ENCODE data around the gene EIF6.
"Not testable (repeated sequence)": the region's sequence is repeated elsewhere in the genome, so short reads cannot be mapped to it uniquely, and the experiment has no call there.

EIF6 gene

DNA sequence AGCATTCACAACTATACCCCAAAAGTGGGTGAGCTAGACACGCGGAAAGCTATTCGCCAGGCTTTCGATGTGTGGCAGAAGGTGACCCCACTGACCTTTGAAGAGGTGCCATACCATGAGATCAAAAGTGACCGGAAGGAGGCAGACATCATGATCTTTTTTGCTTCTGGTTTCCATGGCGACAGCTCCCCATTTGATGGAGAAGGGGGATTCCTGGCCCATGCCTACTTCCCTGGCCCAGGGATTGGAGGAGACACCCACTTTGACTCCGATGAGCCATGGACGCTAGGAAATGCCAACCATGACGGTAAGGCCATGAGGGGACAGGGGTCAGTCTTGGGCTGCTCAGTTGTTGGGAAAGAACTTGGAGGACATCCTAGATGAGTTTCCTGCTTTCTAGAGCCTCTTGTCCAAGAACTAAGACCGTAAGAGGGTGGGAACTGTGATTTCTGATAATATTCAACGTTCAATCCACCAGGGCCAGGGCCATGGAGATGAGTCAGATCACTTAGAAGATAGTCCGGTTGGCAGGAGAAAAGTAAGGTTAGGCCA lies 30.0 kb downstream of the EIF6 start:
- DNase-seq: no peak

GRCh38 chr20:35253010-35253409 lies 31.6 kb downstream of the EIF6 start:
- DNase-seq: no peak

- DNase-seq: not testable (repeated sequence)
Measured at GRCh38 chr20:35252598-35252997, 32.0 kb downstream of the EIF6 start.

DNA sequence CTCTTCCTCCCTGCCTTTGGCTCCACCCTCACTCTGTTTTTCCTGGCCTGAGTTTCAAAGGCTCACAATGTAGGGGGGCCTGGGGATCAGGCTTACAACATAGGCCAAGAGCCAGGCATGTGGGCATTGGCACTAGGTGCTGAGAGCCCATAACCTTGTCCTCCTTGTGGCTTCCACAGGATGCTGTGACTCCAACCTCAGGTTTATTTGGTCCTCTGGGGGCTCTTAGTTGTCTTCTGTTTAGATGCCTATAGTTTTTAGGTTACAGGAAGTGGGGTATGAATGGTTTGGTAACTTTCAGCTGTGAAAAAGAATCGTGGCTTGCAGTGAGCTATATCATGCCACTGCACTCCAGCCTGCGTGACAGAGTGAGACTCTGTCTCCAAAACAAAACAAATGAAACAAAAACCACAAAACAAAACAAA lies 32.5 kb downstream of the EIF6 start:
- no peak for DNase-seq

DNA sequence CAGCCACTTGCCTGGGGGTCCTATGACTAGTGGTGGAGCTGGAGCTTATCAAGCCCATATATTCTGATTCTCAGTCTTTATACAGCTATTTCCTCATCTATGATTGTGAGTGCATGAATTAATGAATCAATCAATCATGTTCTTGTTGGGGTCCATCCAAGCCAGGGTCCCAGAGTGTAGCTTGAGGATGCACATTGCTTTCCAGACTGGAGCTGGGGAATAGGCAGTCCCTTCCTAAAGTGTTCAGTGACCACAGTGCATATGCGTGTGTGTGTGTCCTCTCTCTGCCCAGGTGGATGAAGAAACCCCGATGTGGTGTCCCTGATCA lies 33.0 kb downstream of the EIF6 start:
- no peak for DNase-seq

GRCh38 chr20:35248641-35249475 lies 35.7 kb downstream of the EIF6 start:
- DNase-seq: no peak

- DNase-seq: no peak
Measured at GRCh38 chr20:35246723-35247122, 37.8 kb downstream of the EIF6 start.

DNA sequence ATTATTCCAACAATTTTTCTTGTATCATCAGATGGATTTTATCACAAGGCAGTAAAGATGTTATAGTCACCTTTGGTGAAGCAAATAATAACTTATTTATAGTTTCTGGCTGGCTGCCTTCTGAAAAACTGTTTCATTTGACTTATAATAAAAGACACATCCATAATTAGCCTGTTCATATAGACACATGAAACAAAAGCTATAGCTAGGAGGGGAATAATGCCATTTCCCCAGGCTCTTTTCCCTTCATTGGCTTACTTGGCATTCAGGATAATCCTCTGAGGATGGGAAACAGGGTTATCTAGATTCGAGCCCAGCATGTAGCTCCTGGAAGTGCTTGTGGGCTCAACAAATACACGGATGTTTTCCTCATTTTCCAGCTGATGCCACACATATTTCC lies 40.6 kb downstream of the EIF6 start:
- no peak for DNase-seq

DNA sequence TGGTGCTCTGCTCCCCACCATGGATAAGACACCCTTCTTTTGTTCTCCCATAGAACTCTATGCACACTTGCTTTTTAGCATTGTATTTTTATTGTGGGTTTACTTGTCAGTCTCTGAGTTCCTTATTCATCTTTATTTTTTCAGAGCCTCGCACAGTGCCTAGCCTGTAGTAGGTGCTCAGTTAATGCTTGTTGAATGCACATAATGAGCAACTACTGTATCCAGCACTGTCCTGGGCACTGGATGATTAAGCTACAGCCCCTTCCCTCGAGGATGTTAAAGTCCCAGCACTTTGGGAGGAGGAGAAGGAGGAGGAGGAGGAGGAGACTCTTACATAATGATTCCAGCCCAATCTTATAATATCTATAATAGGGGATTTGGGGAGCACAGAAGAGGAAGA lies 41.3 kb downstream of the EIF6 start:
- no peak for DNase-seq

DNA sequence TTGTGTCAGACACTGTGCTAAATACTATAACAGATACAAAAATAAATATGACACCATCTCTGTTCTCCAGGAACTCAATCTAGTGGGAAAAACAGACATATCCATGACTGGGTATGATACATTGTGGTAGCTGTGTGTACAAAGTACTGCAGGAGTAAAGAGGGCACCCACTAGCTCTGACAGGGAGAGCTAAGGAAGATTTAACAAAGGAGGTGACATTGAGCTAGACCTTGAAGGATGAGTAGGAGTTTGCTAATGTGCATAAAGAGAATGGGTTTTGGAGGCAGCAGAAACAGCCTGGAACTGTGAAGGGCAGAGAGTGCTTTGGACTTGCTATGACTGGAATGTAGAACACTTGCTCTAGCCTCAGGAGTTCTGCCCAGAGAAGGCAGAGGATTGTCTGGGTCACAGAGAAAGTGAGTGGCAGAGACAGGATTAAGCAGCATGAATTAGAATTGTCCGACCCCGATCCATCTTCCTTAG lies 43.7 kb downstream of the EIF6 start:
- DNase-seq: no peak

- DNase-seq: no peak
Measured at GRCh38 chr20:35240083-35240810, 44.3 kb downstream of the EIF6 start.

DNA sequence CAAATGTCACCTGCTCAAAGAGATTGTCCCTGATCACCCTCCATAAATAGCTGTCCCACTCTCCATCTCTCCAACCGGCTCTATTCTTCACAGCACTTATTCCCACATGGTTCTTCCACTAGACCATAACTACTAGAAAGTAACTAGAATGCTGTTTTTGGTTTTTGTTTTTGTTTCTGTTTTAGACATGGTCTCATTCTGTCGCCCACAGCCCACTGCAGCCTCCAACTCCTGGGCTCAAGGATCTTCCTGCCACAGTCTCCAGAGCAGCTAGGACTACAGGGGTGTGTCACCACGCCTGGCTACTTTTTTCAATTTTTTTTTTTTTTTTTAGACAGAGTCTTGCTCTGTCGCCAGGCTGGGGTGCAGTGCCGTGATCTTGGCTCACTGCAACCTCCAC lies 45.8 kb downstream of the EIF6 start:
- no peak for DNase-seq

DNA sequence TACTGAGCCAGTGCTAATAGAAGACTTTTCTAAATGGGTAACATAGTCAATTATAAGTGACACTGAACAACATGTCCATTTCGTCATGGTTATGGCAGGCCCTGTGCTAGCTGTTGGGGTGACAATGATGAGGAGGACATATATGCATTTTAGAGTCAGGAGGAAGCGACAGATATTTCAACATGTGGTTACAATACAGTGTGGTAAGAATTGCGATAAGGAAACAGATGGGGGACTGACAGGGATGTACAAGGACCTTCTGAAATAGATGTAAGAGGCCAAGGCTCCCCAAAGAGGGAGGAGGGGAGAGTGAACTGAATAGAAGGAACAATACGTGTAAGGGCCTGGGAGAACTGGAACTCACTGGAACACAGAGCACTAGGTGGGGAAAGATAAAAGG lies 46.4 kb downstream of the EIF6 start:
- no peak for DNase-seq

- DNase-seq: no peak
Measured at GRCh38 chr20:35237486-35237885, 47.1 kb downstream of the EIF6 start.

GRCh38 chr20:35235881-35236280 lies 48.7 kb downstream of the EIF6 start:
- DNase-seq: no peak

DNA sequence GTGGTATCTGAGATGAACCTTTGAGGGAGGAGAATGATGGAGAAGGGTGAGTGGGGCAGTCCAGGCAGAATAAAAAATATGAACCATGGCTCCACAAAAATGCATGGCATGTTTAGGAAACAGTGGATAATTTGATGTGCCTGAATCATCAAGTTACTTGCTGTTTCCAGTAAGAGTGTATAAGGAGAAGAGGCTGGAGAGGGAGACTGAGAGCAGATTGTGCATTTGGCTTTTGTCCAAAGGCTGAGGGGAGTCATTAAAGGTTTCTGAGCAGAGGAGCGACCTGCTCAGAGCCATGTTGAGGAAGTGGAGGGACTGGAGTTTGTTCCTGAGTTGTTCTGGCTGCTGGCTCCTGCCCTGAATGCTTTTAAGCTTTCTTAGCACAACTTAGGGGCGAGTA lies 52.0 kb downstream of the EIF6 start:
- no peak for DNase-seq
